SK-N-SH (cell line): Measurements from ENCODE around the gene BCAS3. TPM values are rescaled to one million over a fixed set of nuclear protein-coding genes. Genes with fewer than 3 reads are reported as not detected.

ENCODE experiments used
- CTCF ChIA-PET: fragments of 300-600, 350-600 bp; formaldehyde crosslinking; extraction: SDS; loops from one replicate; lab custom pipeline; 2021; lab: Yijun Ruan, JAX
- POLR2A ChIA-PET: fragments of 350-600 bp; sonication (Branson Sonifier 250); formaldehyde crosslinking; extraction: SDS; loops from one replicate; lab custom pipeline; 2020; ENCODE audit warnings: antibody characterized with exemption, inconsistent platforms; lab: Yijun Ruan, JAX
- DNase-seq: peaks from one replicate; pipeline ENCODE4 v3.0.0; 2012
- H2AFZ ChIP-seq: fragments of 200-600 bp; sonication (generic); 2 replicates; pipeline ENCODE4 v1.8.1; 2016; ENCODE audit warnings: antibody characterized with exemption, mild to moderate bottlenecking, low read depth
- H3F3A ChIP-seq: fragments of 200-600 bp; sonication (generic); replicated peaks from 2 replicates; pipeline ENCODE3; 2016; ENCODE audit warnings: antibody characterized with exemption, mild to moderate bottlenecking; ENCODE audit not compliant: insufficient read depth
- H3K27ac ChIP-seq, 2 experiments: fragments of 200-500 bp in 1 of 2; fragments of 200-600 bp in 1 of 2; sonication (Bioruptor generic) in 1 of 2; sonication (generic), shearing (Covaris generic) in 1 of 2; 2 replicates each; pipeline versions ENCODE4 v1.5.1 to v1.6.1; 2014 to 2016; ENCODE audit warnings: low read depth in 2 of 2, inconsistent platforms in 1 of 2, low read length in 1 of 2, mild to moderate bottlenecking in 1 of 2, mixed read lengths in 1 of 2
- H3K27me3 ChIP-seq: fragments of 200-600 bp; sonication (generic), shearing (Covaris generic); 2 replicates; pipeline ENCODE4 v1.6.1; 2016; ENCODE audit warnings: mixed run types; ENCODE audit not compliant: insufficient read depth
- H3K36me3 ChIP-seq, 2 experiments: fragments of 200-500 bp in 1 of 2; fragments of 200-600 bp in 1 of 2; sonication (Bioruptor generic) in 1 of 2; sonication (generic) in 1 of 2; replicated peaks in 1 of 2; 2 replicates each; pipeline versions ENCODE3 to v1.5.1; 2014 to 2016; ENCODE audit warnings: low read length in 1 of 2, mild to moderate bottlenecking in 1 of 2; ENCODE audit not compliant: insufficient read depth in 2 of 2, control insufficient read depth in 1 of 2
- H3K4me1 ChIP-seq, 2 experiments: fragments of 200-500 bp in 1 of 2; fragments of 200-600 bp in 1 of 2; sonication (Bioruptor generic) in 1 of 2; sonication (generic), shearing (Covaris generic) in 1 of 2; 2 replicates each; pipeline versions ENCODE4 v1.5.1 to v1.6.1; 2014 to 2016; ENCODE audit warnings: low read depth in 1 of 2, low read length in 1 of 2, mixed run types in 1 of 2; ENCODE audit not compliant: insufficient read depth in 2 of 2, control insufficient read depth in 1 of 2
- H3K4me2 ChIP-seq: fragments of 200-600 bp; sonication (generic), shearing (Covaris generic); 2 replicates; pipeline ENCODE4 v1.6.1; 2017; ENCODE audit warnings: mixed run types
- H3K4me3 ChIP-seq, 2 experiments: fragments of 200-500 bp in 1 of 2; fragments of 200-600 bp in 1 of 2; sonication (Bioruptor generic) in 1 of 2; sonication (generic), shearing (Covaris generic) in 1 of 2; 2 replicates each; pipeline versions ENCODE4 v1.5.1 to v1.8.1; 2014 to 2016; ENCODE audit warnings: low read depth in 2 of 2, inconsistent platforms in 1 of 2, low read length in 1 of 2, mild to moderate bottlenecking in 1 of 2, mixed read lengths in 1 of 2, moderate library complexity in 1 of 2
- H3K79me2 ChIP-seq: fragments of 200-600 bp; sonication (generic); 2 replicates; pipeline ENCODE4 v1.8.1; 2017; ENCODE audit warnings: mild to moderate bottlenecking; ENCODE audit not compliant: insufficient read depth
- H3K9ac ChIP-seq: fragments of 200-600 bp; sonication (generic); 2 replicates; pipeline ENCODE4 v1.6.1; 2017; ENCODE audit warnings: mixed run types
- H3K9me2 ChIP-seq: fragments of 200-600 bp; sonication (generic); 2 replicates; pipeline ENCODE4 v1.6.1; 2017; ENCODE audit warnings: mixed run types
- H3K9me3 ChIP-seq: fragments of 200-600 bp; sonication (generic); 2 replicates; pipeline ENCODE4 v1.6.1; 2017; ENCODE audit warnings: mixed run types, mild to moderate bottlenecking, moderate library complexity
- H4K20me1 ChIP-seq: fragments of 200-600 bp; sonication (generic); 2 replicates; pipeline ENCODE4 v1.6.1; 2017; ENCODE audit warnings: mild to moderate bottlenecking, mixed run types; ENCODE audit not compliant: insufficient read depth
- CHD2 ChIP-seq: fragments of 150-350 bp; IDR thresholded peaks from 2 replicates; pipeline ENCODE4 v1.6.1; 2018; ENCODE audit warnings: low read length; ENCODE audit not compliant: partially characterized antibody
- EP300 ChIP-seq, 2 experiments: IDR thresholded peaks; 2 replicates each; pipeline versions ENCODE4 v1.4.0 to v1.6.1; 2012; ENCODE audit warnings: borderline replicate concordance in 1 of 2, low read depth in 1 of 2, low read length in 1 of 2
- EZH2phosphoT487 ChIP-seq: fragments of 200-600 bp; sonication (generic); IDR thresholded peaks from 2 replicates; pipeline ENCODE4 v1.6.1; 2017; ENCODE audit warnings: low read depth, mixed run types, mild to moderate bottlenecking, antibody characterized with exemption, moderate library complexity, borderline replicate concordance
- FOSL2 ChIP-seq: IDR thresholded peaks from 2 replicates; pipeline ENCODE4 v1.4.0; 2012; ENCODE audit warnings: low read depth, mild to moderate bottlenecking, moderate library complexity, borderline replicate concordance
- FOXJ3 ChIP-seq: sonication (generic); formaldehyde crosslinking; IDR thresholded peaks from 2 replicates; pipeline ENCODE4 v1.5.1; 2020; ENCODE audit warnings: mild to moderate bottlenecking, missing genetic modification reagents
- FOXM1 ChIP-seq: IDR thresholded peaks from 2 replicates; pipeline ENCODE4 v1.4.0; 2012; ENCODE audit warnings: low read depth, mild to moderate bottlenecking
- JUND ChIP-seq: IDR thresholded peaks from 2 replicates; pipeline ENCODE4 v1.4.0; 2012
- MEF2A ChIP-seq: IDR thresholded peaks from 2 replicates; pipeline ENCODE4 v1.4.0; 2012; ENCODE audit warnings: low read depth, borderline replicate concordance
- NFIC ChIP-seq: IDR thresholded peaks from 2 replicates; pipeline ENCODE4 v1.4.0; 2012; ENCODE audit warnings: borderline replicate concordance
- NRF1 ChIP-seq: IDR thresholded peaks from 2 replicates; pipeline ENCODE4 v1.6.1; 2012; ENCODE audit warnings: low read depth, mild to moderate bottlenecking, low read length
- POLR2AphosphoS5 ChIP-seq: IDR thresholded peaks from 2 replicates; pipeline ENCODE4 v1.6.1; 2012; ENCODE audit warnings: low read depth, low read length
- RAD21 ChIP-seq: IDR thresholded peaks from 2 replicates; pipeline ENCODE4 v1.6.1; 2012; ENCODE audit warnings: mild to moderate bottlenecking, low read length
- RFX5 ChIP-seq: IDR thresholded peaks from 2 replicates; pipeline ENCODE4 v1.6.1; 2012; ENCODE audit warnings: mild to moderate bottlenecking, improper control_type of control experiment, low read length
- SIN3A ChIP-seq: IDR thresholded peaks from 2 replicates; pipeline ENCODE4 v1.6.1; 2012; ENCODE audit warnings: low read depth, mild to moderate bottlenecking, low read length, moderate library complexity, borderline replicate concordance
- TAF1 ChIP-seq: IDR thresholded peaks from 2 replicates; pipeline ENCODE4 v1.6.1; 2012; ENCODE audit warnings: low read depth, mild to moderate bottlenecking, low read length, moderate library complexity, borderline replicate concordance
- TCF12 ChIP-seq: IDR thresholded peaks from 2 replicates; pipeline ENCODE4 v1.4.0; 2012
- WGBS: methylation state at CpG from one replicate; pipeline ENCODE4 v1.1.6; 2017; ENCODE audit warnings: low lambda C conversion rate; 5-methylcytosine and 5-hydroxymethylcytosine counted together
- polyA plus RNA-seq, 3 experiments: library from polyadenylated mRNA; depleted of rRNA; stranded (reverse); fragments of >200 nt; gene quantifications; 2 replicates each; pipeline ENCODE4 v1.2.3, GENCODE V29; 2012
- TF ChIP-seq, protein P1 (sequence below): IDR thresholded peaks from 2 replicates; pipeline ENCODE4 v1.4.0; 2012; ENCODE audit warnings: low read depth, borderline replicate concordance
- TF ChIP-seq, protein P2 (sequence below): fragments of 200-600 bp; sonication (generic); IDR thresholded peaks from 2 replicates; pipeline ENCODE4 v1.6.1; 2017; ENCODE audit warnings: antibody characterized with exemption, mild to moderate bottlenecking, moderate library complexity
- TF ChIP-seq, protein P3 (sequence below): IDR thresholded peaks from 2 replicates; pipeline ENCODE4 v1.4.0; 2012; ENCODE audit warnings: low read depth, borderline replicate concordance
- TF ChIP-seq, protein P4 (sequence below): IDR thresholded peaks from 2 replicates; pipeline ENCODE4 v1.4.0; 2012; ENCODE audit warnings: low read depth
- TF ChIP-seq, protein P5 (sequence below): IDR thresholded peaks from 2 replicates; pipeline ENCODE4; 2012
- TF ChIP-seq, protein P6 (sequence below): fragments of 150-350 bp; IDR thresholded peaks from 2 replicates; pipeline ENCODE4 v1.6.1; 2017; ENCODE audit warnings: antibody characterized with exemption, low read length, low read depth, borderline replicate concordance

The BCAS3 gene
- polyA plus RNA-seq, 1 of the 3 experiments (the other 2 are of a cell fraction) = 5.9 TPM

DNA sequence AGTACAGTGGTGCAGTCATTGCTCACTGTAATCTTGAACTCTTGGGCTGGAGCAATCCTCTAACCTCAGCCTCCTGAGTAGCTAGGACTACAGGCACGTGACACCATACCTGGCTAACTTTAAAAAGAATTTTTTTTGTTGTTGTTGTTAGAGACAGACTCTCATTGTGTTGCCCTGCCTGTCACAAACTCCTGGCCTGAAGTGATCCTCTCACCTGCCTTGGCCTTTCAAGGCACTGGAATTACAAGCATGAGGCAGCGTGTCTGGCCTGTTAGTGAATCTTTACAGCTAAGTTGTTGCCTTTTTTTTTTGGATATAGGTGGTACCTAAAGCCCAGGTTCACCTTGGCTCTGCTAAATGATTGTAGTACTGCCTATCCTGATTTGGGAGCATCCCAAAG, 290.6 kb downstream of the BCAS3 start:
- WGBS = 46% methylated on average over 2 of the region's 2 CpGs
- H3K4me1 ChIP-seq = no peaks in the 10 kb centered on the region
- POLR2A ChIA-PET = no interaction called here

DNA sequence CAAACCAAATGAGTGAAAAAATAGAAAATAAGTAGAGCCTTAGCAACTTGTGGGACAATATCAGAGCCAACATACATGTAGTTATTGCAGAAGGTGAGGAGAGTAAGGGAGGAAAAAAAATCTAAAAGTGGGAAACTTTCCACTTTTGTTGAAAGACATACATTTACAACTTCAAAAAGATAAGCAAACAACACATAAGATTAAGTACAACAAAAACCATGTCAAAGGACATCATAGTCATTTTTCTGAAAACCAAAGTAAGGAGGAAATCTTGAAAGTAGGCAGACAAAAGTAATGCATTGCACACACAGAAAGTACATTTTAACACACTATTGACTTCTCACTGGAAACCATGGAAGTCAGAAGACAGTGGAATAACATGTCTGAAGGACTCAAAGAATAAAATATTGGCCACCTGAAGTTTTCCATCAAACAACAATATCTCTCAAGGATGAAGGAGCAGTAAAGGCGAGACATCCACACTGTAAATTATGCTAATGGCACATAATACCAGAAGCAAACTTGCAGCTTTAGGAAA, 291.9 kb downstream of the BCAS3 start:
- no peak overlapping the region for H3K9ac ChIP-seq
- CTCF ChIA-PET = interaction anchor here (1.1 kb wide), 1 partner anchor 442 kb away, joined by 3 read pairs; no protein-coding TSS in a partner anchor
- peaks cover 21% of the 10 kb centered on the region for H3K9me3 ChIP-seq
- H3K4me2 ChIP-seq = no peak overlapping the region
- no peaks in the 10 kb centered on the region for H4K20me1 ChIP-seq
- POLR2A ChIA-PET = no interaction called here
- H3K27me3 ChIP-seq = no peaks in the 10 kb centered on the region
- H3K27ac ChIP-seq = no peak overlapping the region
- H3K9me2 ChIP-seq = no peaks in the 10 kb centered on the region
- H3K4me1 ChIP-seq = no peaks in the 10 kb centered on the region
- no peak overlapping the region for H2AFZ ChIP-seq
- WGBS = 77% methylated on average over 1 of the region's 1 CpG
- H3F3A ChIP-seq = no peaks in the 10 kb centered on the region
- no peaks in the 10 kb centered on the region for H3K79me2 ChIP-seq
- no peak for DNase-seq
- H3K36me3 ChIP-seq = peaks cover 0 to 13% of the 10 kb centered on the region in 2 experiments
- H3K4me3 ChIP-seq = no peak overlapping the region
- TF ChIP-seq SIN3A = no peak
- TF ChIP-seq, protein P1, sequence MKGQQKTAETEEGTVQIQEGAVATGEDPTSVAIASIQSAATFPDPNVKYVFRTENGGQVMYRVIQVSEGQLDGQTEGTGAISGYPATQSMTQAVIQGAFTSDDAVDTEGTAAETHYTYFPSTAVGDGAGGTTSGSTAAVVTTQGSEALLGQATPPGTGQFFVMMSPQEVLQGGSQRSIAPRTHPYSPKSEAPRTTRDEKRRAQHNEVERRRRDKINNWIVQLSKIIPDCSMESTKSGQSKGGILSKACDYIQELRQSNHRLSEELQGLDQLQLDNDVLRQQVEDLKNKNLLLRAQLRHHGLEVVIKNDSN = no peak
- TF ChIP-seq FOXM1 = no peak
- TF ChIP-seq CHD2 = no peak
- no peak for TF ChIP-seq FOSL2
- no peak for TF ChIP-seq RFX5
- TF ChIP-seq, protein P2, sequence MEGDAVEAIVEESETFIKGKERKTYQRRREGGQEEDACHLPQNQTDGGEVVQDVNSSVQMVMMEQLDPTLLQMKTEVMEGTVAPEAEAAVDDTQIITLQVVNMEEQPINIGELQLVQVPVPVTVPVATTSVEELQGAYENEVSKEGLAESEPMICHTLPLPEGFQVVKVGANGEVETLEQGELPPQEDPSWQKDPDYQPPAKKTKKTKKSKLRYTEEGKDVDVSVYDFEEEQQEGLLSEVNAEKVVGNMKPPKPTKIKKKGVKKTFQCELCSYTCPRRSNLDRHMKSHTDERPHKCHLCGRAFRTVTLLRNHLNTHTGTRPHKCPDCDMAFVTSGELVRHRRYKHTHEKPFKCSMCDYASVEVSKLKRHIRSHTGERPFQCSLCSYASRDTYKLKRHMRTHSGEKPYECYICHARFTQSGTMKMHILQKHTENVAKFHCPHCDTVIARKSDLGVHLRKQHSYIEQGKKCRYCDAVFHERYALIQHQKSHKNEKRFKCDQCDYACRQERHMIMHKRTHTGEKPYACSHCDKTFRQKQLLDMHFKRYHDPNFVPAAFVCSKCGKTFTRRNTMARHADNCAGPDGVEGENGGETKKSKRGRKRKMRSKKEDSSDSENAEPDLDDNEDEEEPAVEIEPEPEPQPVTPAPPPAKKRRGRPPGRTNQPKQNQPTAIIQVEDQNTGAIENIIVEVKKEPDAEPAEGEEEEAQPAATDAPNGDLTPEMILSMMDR = no peak
- TF ChIP-seq TAF1 = no peak
- TF ChIP-seq POLR2AphosphoS5 = no peak

More for the DNA sequence above, 290.6 kb downstream of the BCAS3 start:
- H2AFZ ChIP-seq = no peak overlapping the region
- CTCF ChIA-PET = interaction anchor here (1.2 kb wide), 1 partner anchor 583 kb away, joined by 4 read pairs; no protein-coding TSS in a partner anchor
- H3K27ac ChIP-seq = no peak overlapping the region
- no peaks in the 10 kb centered on the region for H3K79me2 ChIP-seq
- no peak overlapping the region for H3K4me3 ChIP-seq
- no peaks in the 10 kb centered on the region for H3K9me2 ChIP-seq
- no peak overlapping the region for H3K9ac ChIP-seq
- no peaks in the 10 kb centered on the region for H3F3A ChIP-seq
- H3K4me2 ChIP-seq = no peak overlapping the region
- peaks cover 0 to 13% of the 10 kb centered on the region in 2 experiments for H3K36me3 ChIP-seq
- no peaks in the 10 kb centered on the region for H4K20me1 ChIP-seq
- H3K9me3 ChIP-seq = peaks cover 31% of the 10 kb centered on the region
- no peak for DNase-seq
- TF ChIP-seq NRF1 (no peak), TCF12 (no peak), SIN3A (no peak), RAD21 (no peak), EP300 (IDR thresholded peaks at IDR 0.05; ENCODE audit: borderline replicate concordance in 1 of 2, low read depth in 1 of 2, low read length in 1 of 2) (no peak), JUND (no peak), EZH2phosphoT487 (no peak), FOXJ3 (CRISPR knock-in tag) (no peak), POLR2AphosphoS5 (no peak), NFIC (no peak), TAF1 (no peak), MEF2A (no peak), CHD2 (no peak)
- TF ChIP-seq, protein P3, sequence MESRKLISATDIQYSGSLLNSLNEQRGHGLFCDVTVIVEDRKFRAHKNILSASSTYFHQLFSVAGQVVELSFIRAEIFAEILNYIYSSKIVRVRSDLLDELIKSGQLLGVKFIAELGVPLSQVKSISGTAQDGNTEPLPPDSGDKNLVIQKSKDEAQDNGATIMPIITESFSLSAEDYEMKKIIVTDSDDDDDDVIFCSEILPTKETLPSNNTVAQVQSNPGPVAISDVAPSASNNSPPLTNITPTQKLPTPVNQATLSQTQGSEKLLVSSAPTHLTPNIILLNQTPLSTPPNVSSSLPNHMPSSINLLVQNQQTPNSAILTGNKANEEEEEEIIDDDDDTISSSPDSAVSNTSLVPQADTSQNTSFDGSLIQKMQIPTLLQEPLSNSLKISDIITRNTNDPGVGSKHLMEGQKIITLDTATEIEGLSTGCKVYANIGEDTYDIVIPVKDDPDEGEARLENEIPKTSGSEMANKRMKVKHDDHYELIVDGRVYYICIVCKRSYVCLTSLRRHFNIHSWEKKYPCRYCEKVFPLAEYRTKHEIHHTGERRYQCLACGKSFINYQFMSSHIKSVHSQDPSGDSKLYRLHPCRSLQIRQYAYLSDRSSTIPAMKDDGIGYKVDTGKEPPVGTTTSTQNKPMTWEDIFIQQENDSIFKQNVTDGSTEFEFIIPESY = no peak
- TF ChIP-seq, protein P4, sequence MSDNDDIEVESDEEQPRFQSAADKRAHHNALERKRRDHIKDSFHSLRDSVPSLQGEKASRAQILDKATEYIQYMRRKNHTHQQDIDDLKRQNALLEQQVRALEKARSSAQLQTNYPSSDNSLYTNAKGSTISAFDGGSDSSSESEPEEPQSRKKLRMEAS = no peak
- TF ChIP-seq, protein P5, sequence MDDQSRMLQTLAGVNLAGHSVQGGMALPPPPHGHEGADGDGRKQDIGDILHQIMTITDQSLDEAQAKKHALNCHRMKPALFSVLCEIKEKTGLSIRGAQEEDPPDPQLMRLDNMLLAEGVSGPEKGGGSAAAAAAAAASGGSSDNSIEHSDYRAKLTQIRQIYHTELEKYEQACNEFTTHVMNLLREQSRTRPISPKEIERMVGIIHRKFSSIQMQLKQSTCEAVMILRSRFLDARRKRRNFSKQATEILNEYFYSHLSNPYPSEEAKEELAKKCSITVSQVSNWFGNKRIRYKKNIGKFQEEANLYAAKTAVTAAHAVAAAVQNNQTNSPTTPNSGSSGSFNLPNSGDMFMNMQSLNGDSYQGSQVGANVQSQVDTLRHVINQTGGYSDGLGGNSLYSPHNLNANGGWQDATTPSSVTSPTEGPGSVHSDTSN = no peak
- TF ChIP-seq, protein P6, sequence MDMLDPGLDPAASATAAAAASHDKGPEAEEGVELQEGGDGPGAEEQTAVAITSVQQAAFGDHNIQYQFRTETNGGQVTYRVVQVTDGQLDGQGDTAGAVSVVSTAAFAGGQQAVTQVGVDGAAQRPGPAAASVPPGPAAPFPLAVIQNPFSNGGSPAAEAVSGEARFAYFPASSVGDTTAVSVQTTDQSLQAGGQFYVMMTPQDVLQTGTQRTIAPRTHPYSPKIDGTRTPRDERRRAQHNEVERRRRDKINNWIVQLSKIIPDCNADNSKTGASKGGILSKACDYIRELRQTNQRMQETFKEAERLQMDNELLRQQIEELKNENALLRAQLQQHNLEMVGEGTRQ = no peak
- H3K27me3 ChIP-seq = no peaks in the 10 kb centered on the region
